ENCODE data around the gene ITPRIPL2.

Gene ITPRIPL2

DNA sequence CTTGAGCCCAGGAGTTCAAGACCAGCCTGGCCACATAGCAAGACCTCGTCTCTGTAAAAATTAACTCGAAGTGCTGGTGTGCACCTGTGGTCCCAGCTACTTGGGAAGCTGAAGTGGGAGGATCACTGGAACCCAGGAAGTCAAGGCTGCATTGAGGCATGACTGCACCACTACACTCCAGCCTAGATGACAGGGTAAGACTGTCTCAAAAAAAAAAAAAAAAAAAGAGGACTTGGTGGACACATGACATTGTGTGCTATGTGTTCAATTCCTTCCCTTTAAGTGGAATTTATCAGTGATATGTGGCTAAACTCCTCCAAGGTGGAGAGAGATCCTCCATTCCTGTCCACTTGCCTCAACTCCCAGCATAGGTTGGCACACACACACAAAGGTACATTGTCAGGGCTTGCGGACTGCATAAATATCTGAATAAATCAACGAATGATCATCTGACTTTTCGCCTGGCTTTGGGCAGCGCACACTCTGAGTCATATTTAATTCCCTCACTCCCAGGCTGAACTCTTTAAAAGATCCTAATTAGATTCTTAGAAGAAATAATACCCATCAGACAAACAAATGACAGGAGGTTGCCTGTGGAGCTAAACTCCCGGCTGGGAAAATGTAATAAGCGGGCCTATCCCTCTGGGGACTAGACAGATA is 29.3 kb downstream of the ITPRIPL2 start:
- DNase-seq (ENCODE audit: low spot score): no peak

DNA sequence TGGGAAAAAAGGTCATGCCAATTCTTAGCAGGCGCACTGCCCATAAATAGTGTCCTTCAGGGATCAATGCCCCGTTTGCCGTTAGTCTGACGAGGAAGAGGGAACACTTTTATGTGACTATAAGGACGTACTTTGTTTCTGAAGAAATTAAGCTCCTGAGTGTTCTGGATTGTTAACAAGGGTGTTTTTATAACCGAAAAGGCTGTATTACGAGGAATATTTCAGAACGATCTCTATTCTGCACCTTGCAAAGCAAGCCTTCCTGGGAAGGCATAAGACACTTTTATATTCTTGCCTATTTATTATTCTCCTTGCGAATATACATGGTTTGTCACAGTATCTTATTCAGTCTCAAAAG is 29.8 kb downstream of the ITPRIPL2 start:
- DNase-seq (ENCODE audit: low spot score): no peak

DNA sequence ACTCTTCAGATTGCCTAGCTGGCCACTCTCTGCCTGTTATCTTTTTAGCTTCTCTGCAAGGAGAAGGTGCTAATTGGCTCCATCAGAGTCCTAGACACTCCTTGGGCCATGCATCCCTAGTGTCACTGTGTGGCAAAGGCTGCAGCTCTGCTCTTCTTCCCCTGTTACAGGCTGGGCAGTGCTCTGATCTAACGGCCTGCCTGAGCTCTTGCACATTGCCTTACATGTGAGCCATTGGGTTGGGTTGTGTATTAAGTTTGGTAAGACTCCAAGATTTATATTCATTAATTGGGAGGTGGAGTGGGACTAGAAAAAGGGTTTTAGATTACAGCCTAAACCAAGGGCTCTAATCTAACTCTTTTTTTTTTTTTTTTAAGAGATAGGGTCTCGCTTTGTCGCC is 31.2 kb downstream of the ITPRIPL2 start:
- no peak for DNase-seq (ENCODE audit: low spot score)

DNA sequence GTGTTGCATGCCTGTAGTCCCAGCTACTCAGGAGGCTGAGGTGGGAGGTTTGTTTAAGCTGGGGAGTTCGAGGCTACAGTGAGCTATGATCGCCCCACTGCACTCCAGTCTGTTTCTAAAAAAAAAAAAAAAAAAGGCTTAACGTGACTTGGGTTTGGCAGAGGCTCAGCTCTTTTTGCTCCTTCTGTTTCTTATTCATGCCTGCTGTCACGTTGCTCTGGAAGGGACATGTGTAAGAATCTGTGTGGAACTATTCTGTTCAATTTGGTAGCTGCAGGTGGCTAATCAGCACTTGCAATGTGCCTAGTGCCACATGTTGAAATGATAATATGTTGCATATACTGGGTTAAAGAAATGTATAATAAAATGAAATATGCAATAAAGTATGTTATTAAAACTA is 33.4 kb downstream of the ITPRIPL2 start:
- no peak for DNase-seq (ENCODE audit: low spot score)

DNA sequence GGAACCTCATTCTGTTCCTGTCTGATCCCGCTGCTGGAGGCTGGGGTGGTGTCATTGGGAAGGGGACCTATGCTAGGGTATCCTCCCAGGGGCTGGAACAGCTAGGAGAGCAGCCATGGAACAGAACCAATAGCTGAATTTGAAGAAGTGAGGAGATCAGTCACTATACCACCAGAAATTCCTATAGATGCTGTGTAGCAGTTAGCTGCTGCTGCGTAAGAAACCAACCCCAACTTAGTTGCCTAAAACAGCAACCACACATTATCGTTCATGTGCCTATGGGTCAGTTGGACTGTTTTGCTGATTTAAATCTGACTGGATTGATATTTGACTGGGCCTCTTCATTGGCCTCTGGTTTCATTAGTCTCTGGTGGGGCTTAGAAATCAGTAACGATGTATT is 33.9 kb downstream of the ITPRIPL2 start:
- no peak for DNase-seq (ENCODE audit: low spot score)

DNA sequence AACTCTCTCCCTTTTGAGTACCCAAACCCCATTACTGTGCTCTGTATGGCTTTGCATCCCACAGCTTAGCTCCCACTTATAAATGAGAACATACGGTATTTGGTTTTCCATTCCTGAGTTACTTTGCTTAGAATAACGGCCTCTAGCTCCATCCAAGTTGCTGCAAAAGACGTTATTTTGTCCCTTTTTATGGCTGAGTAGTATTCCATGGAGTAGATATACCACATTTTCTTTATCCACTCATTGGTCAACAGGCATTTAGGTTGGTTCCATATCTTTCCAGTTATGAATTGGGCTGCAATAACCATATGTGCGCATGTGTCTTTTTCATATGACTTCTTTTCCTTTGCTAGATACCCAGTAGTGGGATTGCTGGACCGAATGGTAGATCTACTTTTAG is 34.4 kb downstream of the ITPRIPL2 start:
- DNase-seq (ENCODE audit: low spot score): no peak

DNA sequence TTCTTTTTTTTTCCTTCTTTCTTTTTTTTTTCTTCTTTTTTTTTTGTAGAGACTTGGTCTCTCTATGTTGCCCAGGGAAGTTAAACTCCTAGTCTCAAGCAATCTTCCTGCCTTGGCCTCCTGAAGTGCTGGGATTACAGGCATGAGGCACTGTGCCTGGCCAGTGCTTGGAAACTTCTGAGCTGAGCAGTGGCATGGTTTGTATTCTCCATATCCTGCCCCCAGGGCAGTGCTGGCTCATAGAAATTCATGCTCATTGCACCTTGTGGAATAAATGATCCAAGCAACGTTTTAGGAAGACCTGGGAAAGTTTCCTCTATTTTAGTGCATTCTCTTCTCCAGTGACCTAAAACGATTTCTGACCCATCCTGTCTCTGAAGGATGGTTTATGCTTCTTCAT is 37.5 kb downstream of the ITPRIPL2 start:
- no peak for DNase-seq (ENCODE audit: low spot score)

DNA sequence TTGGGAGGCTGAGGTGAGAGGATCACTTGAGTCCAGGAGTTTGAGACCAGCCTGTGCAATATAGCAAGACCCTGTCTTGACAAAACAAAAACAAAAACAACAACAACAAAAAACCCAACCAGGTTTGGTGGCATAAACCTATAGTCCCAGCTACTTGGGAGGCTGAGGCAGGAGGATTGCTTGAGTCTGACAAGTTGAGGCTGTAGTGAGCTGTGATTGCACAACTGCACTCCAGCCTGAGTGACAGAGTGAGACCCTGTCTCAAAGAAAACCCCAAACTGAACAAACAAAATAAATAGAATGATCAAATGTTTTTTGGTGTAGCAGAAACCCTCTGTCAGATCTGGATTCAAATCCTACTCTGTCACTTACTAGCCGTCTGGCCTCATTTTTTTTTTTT is 38.3 kb downstream of the ITPRIPL2 start:
- DNase-seq (ENCODE audit: low spot score): no peak

DNA sequence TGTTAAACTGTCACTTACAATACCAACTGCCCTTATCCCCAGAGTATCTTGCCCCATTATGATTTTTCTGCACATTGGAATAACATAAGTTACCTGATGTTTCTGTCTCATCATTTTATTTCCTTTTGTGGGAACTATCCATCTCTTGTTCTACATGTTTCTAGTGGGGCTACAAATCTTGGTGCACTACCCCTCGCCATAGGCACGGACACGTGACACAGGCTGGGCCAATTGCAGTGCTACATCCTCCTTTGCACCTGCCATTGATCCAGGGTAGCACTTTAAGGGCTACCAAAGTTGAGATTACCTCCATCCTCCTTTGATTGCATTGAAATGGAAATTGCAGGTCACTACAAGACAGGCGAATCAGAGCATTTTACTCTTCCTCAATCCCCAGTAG is 40.1 kb downstream of the ITPRIPL2 start:
- DNase-seq (ENCODE audit: low spot score): no peak

DNA sequence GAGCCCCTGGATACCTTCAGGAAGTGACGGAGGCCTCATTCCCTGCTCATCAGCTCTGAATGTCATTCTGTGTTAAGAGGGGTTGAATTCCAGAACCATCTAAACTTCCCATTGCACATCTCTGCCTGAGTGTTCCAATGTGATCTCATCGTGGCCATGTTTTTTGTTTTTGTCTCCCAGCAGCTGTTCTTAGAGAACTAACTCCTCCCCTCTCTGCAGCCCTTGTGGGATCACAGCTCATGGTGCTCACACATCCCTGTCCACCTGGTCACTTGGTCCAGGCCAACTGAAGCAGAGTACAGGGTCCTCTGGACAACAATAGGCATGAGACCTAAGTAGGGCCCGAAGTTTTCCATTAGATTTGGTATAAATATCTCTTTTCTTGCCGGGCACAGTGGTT is 48.3 kb downstream of the ITPRIPL2 start:
- no peak for DNase-seq (ENCODE audit: low spot score)

DNA sequence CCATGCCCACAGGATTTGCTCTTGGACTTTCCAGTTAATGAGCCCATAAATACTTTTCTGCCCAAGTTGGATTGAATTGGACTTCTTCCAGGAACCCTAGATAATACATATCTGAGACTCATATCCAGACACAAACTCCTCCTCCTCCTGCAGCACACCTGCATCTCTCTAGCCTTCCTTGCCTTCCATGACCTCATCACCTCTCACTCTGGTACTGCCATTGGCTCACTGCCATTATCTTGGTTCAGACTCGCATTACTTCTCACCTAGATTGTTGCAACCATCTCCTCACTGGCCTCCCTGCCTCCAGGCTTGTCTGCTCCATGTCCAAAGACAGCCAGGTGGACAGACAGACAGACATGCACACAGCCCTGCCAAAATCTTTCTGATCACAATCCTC is 49.5 kb downstream of the ITPRIPL2 start:
- no peak for DNase-seq (ENCODE audit: low spot score)

DNA sequence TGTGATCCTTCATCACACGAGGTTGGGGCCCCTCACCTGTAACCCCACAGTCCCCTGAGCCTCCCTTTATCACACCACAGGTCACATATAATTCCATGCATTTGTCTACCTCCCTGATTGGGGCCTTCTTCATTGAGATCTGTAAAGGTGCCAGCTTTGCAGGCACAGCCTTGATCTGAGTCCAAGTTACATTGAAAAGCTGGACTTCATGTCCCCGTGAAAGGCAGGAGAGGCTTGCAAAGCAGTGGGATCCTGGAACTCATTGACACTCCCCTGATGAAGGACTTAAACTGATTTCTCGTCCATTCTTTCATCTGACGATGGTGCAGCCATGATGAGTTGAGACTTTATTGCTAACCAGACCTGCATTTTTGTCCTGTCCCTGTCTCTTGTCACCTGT is 50.5 kb downstream of the ITPRIPL2 start:
- no peak for DNase-seq (ENCODE audit: low spot score)

DNA sequence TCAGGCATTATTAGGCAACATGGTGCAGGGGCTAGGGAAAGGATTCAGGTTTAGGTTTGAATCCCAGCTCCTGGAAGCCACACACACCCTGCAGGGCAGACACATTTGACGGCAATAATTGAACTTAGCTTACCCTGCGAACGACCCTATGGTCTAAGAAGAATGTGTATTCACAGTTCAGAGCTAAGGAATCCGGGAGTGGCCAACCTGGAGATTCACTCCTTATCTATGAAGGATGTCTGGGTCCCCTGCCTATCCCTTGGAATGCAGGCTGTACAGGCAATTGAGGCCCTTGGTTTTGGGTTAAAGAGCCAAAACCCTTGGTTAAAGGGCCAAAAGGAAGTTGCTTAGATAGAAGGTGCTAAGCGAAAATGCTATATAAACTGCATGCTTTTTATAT is 51.3 kb downstream of the ITPRIPL2 start:
- DNase-seq (ENCODE audit: low spot score): no peak

DNA sequence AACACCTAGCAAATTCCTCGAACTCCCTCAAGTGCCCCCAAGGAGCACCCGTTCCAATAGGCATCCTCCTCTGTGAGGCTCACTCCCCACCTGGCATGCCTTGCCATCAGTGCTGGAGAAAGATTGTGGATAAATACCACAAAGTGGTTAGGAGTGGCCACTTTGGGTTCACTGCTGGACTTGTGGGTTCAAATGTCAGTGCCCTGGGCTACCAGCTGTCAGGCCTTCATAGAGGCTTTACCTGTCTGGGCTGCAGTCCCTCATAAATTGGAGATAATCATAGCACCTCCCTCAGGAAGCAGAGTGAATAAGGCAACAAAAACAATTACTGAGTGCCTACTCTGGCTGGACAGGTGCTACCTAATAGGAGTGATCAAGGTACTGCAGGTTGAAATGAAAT is 52.7 kb downstream of the ITPRIPL2 start:
- no peak for DNase-seq (ENCODE audit: low spot score)

DNA sequence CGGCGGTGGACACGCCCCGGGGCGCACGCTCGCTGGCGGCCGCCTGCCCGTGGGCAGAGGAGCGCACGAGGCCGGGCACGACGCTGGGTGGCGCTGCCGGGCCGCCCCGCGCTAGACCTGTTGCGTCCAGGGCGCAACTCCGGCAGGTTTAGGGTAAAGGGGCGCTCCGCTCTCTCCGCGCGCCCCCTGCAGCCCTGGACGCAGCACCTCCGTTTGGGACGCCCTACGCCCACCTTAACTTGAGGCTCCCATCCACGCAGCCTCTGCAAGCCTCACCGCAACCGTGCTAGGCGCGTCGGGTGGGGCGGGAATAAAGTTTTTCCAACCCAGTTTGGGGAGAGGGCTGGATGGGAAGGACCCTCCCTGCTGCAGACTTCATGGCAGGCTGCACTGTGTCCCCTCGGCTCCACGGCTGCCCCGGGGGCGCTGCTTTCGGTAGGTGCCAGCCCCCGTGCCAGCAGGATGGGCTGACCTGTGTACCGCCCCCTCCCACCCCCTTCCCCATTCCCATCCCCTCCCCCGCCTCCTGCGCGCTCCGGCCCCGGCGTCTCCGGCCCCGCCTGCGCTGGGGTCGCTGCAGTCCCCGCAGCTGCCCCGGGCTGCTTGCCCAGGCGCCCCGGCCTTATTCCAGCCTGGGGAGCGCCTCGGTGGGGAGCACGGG is 54.1 kb downstream of the ITPRIPL2 start, which contains the start of gene SYT17:
Gene SYT17 (plus strand): TSS at position 531 of the 661 bp plus-strand sequence. CDS start 407 bp downstream, outside the sequence.
- peak; percentile 66 for DNase-seq (ENCODE audit: low spot score)

DNA sequence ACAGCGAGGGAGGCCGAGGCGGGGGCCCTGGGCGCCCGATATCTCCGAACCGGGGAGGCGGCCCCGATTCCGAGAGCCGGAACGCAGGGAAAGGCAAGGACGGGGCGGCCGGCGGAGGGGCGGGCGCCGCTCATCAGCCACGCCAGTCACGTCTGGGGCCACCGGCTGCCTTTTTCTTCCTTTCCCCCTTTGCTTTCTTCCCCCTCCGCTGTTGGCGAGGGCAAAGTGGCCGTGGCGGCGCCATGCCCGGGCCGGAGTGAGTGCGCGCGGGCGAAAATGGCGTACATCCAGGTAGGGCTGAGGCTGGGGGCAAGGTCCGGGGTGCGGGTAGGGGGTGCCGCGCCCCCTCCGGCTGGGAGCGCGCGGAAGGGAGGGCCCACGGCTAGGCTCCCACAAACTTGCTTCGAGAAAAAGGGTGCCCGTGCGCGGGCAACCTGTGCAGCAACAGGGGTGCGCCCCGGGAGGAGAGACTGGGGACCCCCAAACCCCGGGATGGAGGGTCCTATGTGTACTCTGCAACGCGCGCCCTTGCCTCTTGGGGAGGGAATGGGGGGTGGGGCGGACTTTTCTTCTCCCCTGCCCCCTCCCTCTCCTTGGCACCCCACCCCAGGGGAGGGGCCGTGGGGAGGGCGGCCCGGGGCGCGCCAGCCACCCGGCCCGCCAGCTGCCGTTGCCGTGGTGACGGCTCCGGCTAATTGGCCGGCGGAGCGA is 54.8 kb downstream of the ITPRIPL2 start:
- no peak for DNase-seq (ENCODE audit: low spot score)

DNA sequence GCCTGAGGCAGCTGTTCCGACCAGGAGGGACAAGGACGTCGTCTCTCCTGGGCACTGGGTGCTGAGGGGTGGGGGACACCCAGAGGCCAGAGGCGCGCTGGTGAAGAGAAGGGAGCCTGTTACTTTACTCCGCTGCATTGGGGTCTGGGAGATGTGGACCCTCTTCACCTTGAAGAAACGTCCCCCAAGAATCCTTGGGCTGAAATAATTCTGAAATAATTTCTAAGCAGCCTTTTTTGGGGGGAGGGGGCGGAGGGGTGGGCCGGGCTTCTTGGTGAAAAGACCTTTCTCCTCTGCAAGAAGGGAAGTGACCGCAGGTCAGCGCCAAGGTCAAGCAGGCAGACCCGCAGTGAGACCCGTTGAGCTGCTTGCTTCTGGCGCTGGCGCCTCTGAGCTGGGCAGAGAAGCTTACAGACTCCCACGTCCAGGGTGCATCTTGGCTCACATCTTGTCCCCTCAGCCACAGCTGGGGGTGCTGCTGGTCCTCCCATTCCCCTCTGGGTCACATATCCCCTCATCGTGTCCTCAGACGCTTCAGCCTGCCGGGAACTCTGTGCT is 55.4 kb downstream of the ITPRIPL2 start:
- no peak for DNase-seq (ENCODE audit: low spot score)

DNA sequence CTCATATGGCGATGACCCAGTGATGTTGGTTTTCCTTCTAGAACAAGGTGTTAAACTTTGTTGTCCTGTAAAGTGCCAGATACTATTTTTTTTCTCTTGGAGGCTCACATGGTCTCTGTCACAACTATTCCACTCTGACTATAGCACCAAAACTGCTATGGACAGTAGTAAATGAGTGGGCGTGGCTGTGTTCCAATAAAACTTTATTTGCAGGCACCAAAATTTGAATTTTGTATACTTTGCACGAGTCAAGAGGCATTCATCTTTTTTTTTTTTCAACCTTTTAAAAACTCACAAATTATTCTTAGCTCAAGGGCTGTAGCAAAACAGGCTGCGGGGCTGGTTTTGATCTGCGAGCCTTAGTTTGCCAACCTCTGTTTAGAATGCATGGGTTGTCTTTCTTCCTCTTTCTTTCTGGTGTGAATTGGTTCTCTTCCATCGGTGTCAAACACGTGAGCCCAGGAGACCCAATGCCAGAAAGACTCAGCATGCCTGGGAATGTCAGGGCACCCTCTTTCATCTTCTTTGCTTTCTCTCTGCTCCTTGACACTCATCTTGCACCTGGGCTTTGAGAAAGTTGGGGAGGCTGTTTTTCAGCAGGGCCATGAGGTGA is 56.4 kb downstream of the ITPRIPL2 start:
- no peak for DNase-seq (ENCODE audit: low spot score)

Data from hepatic stellate cell (primary cell).